ENCODE data around the gene ZNF292.

DNA sequence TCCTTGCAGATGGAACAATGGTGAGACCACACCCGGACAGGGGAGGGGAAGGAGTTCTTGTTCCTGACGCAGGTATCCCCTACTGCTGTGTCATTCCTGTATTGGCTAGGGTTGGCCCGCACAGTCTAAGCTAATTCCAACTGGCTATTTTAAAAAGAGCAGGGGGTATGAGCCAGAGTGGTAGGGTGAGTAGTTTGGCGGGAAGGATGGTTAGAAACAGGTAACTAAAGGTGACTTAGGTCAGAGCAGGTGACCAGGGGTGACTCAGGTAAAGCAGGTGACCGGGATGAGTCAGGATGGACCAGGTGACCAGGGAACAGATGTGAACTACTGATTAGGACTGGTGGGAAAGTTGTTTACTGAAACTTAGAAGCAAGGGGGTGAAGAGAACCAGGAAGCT is 58.0 kb downstream of the ZNF292 start:
- TF ChIP-seq EZH2phosphoT487 (IDR thresholded peaks at IDR 0.05; ENCODE audit: low read depth, severe bottlenecking, unreplicated experiment) (no peak), EZH2 (IDR thresholded peaks at IDR 0.05; ENCODE audit: borderline replicate concordance) (no peak)
- TF ChIP-seq, protein P1, sequence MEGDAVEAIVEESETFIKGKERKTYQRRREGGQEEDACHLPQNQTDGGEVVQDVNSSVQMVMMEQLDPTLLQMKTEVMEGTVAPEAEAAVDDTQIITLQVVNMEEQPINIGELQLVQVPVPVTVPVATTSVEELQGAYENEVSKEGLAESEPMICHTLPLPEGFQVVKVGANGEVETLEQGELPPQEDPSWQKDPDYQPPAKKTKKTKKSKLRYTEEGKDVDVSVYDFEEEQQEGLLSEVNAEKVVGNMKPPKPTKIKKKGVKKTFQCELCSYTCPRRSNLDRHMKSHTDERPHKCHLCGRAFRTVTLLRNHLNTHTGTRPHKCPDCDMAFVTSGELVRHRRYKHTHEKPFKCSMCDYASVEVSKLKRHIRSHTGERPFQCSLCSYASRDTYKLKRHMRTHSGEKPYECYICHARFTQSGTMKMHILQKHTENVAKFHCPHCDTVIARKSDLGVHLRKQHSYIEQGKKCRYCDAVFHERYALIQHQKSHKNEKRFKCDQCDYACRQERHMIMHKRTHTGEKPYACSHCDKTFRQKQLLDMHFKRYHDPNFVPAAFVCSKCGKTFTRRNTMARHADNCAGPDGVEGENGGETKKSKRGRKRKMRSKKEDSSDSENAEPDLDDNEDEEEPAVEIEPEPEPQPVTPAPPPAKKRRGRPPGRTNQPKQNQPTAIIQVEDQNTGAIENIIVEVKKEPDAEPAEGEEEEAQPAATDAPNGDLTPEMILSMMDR (IDR thresholded peaks at IDR 0.05; ENCODE audit: poor library complexity): no peak
